SIG-M5 treated with dmso at 0.1 percent for 504 hours (cell line): Measurements from ENCODE around the gene VAV2.

Experiments
- DNase-seq: peaks from one replicate; lab custom pipeline; 2025; ENCODE audit not compliant: unreplicated experiment; lab: John Stamatoyannopoulos, UW

VAV2 gene

DNA sequence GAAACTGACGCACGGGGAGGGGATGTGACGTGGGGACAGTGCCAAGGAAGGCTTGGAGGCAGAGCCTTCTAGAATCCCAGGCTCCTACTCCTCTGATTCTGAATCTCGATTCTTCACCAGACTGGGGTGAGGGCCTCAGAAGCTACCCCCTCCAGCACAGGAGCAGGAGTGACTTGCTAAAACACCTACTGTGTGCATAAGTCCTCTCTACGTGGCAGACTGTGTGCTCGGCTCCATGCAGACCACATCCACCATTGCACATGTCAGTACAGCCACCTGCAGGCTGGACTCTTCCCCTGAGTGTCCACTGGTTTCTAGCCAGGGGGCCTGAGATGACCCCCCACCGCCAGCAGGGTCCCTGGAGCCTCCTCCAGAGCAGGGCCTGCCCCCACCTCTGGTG lies 182.8 kb downstream of the VAV2 start:
- DNase-seq = no peak

DNA sequence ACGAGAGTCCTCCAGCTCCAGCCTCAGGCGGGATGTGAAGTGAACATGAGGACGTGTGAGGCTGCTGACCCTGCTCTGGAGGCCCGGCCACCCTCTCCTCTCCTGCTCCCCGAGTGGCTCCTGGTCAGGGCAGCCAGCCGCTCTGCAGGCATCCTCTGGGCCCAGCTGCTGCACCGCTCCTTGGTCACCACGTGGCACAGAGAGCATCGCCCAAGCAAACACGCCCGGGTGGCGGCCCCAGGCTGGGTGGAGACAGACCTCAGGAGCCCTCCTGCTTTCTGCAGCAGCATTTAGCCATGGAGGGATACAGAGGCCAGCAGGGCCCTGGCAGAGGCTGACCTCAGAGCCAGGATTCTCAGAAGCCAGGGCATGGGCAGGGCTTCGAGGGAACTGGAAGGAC lies 184.3 kb downstream of the VAV2 start:
- no peak for DNase-seq

DNA sequence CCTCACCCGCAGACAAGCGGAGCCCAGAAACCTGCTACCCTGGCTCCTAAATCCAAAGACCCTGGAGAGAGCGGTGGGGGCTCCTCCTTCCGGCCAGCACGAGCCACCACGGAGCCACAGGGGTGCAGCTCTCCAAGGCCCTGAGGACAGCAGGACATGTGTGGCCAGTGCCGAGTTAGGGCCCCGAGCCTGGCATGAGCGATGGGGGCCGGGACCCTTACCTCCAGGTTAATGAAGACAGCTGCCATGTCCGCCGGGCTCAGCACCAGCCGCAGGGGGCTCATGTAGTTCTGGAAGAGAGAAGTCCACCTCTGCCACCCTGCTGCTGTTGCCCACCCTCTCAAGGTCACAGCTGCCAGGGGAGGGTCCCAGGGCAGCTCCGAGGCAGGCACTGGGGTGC lies 185.1 kb downstream of the VAV2 start:
- no peak for DNase-seq

DNA sequence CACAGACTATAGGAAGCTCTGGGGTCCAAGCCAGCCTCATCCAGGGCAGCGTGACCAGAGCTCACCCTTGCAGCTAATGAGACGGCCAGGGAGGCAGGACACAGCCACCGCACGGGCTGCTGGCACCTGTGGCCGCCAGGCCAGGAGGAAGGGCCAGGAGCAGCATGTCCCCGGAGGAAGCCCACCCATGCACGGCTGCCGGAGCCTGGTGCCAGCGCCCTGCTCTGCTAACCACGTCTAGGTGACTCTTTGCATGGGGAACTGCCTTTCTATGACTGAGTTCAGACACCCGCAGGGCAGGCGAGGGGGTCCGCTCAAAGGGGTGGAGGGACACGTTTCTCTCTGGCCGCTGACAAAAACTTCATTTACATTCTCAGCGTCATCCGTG lies 185.5 kb downstream of the VAV2 start:
- no peak for DNase-seq

DNA sequence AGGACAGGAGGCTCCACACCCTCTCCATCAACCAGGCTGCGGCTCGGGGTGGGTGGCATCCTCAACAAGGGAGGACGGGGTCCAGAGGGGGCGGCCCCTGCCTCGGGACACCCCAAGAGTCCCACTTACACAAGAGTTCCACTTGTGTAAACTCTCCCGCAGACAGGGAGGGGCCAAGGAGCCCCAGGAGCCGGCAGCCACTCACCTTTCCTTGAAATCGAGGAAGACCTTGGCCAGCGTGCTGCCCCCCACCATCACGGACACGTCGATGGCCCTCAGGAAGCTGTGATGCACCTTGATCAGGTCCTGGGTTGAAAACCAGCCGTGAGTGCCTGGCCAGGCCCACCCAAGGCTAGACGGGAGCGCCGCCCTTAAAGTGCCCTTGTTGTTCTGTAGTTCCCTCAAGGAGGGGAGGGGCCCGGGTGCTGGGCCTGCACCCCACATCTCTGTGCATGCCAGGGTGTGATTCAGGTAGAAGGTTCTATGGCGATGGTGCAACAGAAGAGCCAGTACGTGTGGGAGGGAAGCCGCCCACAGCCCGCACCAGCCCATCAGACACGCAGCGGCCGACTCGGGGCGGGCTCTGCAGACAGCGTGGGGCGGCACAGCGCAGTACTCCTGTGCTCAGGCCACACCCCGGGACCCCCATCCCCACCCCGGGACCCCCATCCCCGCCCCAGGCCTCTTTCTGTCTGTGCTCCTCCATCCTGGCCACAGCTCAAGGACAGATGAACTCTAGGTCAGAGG lies 186.1 kb downstream of the VAV2 start:
- DNase-seq = no peak

DNA sequence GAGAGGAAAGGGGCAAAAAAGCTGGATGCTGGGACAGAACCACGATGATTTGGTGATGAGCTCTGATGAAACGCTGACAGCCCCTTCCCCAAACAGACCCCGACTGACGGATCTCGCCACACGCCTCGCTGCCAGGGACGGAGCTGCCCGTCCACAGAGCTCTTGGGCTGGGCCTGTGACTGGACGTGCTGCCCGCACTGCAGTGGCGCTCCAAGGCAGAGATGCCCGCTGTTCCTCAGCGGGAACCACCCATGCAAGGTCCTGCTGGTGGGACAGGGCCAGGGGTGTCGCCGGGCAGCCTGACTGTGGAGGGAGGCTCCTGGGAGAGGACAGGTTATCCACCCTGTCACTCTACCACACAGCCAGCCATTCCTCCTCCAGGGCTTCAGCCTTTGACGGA lies 187.9 kb downstream of the VAV2 start:
- DNase-seq = no peak

DNA sequence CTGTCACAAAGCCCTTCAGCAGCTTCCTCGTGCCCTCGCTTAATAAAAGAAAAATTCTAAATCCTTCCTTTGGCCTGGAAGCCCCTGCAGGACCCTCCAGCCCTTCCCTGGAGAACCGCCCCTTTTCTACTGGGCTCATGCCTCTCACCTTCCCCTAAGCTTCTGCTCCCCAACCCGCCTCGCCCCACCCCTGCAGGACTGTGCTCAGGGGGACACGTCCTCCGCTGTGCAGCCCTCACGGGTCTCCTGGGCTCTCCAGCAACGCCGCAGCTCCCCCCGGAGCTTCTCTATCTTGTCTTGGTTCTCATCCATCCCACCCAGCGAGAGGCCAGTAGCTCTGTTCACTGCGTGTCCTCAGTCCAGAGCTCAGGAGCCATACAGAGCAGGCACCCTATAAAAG lies 188.4 kb downstream of the VAV2 start:
- DNase-seq = no peak

DNA sequence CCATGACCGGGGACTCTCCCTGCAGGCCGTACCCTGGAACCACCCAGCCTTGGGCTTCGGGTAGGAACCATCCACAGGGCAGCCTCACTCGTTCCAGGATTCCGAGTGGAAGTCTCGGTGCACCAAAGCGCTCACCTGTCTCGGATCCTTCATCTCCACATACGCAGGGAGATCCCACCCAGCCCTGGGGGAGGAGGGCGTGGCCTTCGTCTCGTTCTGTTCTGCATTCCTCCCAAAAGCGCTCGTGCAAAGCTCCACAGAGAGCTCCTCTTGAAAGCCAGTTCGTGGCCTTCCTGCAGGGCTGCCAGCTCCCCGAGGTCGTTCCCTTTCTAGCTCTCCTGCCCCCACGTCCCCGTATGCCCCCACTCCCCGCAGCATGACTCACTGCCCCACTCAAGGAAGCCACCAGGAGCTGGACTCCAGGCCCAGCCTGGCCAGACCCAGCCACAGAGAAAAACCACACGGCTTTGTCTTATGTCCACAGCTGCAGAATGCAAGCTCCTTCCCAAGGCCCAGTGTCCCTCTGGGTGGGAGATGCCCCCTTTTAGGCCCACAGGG lies 189.0 kb downstream of the VAV2 start:
- DNase-seq = no peak

DNA sequence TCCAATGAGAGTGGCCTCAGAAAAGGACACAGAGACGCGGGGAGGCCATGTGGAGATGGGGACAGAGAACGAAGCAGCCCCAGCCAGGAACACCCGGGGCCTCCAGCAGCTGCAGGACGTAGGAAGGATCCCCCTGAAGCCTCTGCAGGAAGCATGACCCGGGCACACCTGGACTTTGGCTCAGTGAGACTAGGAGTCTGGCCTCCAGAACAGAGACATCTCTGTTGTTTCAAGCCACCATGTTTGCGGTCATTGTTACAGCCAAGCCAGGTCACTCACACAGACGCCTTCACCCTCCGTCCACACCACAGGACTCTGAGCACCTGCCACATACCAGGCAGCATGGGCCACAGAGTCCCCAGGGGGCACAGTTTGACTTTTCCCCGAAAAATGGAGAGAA lies 190.4 kb downstream of the VAV2 start:
- DNase-seq = no peak

DNA sequence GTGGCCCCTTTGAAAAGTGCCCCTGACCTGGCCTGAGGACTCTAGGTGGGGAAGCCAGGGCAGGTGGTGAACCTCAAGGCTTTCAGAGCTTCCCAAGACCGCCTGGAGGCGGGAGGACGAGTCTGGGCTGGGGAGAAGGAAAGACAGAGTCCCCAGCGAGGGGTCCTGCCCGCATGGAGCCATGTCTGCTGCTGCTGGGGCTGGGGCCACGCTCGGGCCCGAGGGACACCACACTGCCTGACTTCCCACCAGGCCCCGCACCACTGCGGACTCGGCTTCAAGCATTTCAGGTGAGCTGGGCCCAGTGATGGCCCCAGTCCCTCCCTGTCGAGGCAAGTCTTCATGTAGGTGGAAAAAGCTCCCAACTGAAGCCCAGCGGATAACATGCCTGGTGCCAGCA lies 191.9 kb downstream of the VAV2 start:
- DNase-seq = no peak

DNA sequence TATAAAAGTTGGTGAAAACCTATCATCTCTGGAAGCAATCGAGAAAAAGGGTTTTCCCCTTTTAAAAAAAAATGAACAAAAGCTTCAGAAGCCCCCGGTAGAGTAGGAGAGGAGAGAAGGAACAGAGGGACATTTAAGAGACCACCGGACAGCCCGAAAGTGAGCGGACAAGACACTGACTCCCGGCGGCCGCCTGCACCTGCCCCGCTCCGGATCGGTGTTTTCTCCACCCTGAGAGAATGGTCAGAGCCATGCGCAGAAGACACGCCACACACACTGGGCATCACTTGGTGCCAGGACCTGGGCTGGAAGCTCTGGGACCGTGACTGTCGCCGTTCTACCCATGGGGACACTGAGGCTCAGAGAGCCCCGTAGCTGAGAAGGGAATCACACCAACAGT lies 192.4 kb downstream of the VAV2 start:
- no peak for DNase-seq

DNA sequence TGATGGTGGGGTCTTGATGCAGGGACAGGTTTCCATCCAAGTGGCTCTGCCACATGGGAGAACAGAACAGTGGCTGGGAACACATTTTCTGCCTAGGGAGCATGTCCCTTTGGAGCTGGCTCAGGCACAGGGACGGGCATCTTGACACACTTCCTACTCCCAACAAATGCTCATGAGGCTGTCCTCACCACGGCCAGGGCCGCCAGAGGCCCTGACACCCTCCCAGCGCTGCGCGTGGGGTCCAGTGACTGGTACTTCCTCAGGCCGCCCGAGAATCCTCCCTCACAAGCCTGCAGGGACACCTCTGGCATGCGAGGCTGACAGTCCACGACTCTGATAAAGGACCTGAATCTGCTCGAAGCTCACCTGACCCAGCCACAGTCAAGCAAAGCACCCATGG lies 193.0 kb downstream of the VAV2 start:
- DNase-seq = no peak

DNA sequence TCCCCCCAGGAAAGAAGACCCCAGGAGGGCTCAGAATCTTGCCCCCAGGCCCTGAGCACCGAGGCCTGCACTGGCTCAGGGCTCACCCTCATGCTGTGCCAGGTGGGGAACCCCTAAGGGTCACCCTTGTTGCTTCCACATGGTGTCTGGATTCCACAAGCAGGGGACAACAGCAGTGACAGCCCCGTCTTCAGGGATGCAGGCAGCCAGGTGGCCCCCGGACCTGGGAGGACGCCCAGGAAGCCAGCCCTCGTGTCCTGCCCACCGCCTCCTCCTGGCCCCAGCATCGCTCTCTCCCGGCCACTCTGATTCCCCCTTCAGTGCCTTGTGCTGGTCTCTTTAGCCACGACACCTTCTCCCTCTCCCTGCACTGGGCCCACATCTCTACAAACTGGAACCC lies 194.0 kb downstream of the VAV2 start:
- DNase-seq = no peak

DNA sequence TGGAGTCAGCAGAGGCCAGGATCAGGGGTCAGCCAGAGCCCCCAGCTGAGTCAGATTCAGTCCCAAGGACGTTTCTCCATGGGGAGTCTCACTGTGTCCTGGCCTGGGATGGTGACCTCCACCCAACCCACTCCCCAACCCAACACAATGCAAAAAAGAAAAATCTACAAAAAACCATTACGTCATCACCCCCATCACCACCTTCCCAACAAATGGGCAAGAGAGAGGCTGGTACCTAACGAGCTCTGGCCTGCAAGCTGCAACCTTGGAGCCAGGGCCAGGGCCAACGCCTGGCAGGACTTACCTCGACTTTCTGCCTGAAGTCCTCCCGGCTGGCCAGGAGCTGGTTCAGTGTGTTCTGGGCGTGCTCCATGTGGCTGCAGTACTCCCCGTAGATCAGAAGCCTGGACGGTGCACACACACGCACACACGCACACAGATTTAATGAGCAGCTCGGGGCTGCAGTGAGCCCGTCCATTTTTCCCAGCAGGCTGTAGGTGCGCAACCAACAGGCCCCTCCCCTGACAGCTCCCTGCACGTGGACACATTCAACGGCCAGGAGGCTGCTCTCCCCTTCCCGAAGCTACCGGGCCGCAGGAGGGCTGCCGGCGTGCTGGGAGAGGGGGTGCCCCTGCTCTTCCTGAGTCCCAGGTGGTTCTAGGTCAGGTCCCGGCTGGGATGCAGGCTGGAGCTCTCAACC lies 194.6 kb downstream of the VAV2 start:
- no peak for DNase-seq

DNA sequence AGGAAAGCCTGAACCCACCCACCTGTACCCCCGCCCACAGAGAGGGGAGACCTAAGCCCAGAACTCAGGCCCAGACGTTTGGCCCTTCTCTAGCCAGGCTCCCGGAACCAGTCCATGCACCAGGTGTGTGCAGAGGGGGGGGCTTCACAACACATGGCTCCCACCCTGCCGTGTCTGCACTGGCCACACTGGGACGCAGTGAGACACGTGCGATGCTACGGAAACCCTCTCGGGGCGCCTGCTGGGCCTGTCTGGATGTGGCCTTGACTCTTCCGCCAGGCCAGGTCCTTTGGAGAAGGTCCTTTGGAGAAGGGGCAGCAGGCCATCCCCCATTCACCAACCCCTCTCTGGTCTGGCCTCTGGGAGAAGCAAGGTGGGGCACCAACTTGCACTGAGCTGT lies 195.6 kb downstream of the VAV2 start:
- DNase-seq = no peak

DNA sequence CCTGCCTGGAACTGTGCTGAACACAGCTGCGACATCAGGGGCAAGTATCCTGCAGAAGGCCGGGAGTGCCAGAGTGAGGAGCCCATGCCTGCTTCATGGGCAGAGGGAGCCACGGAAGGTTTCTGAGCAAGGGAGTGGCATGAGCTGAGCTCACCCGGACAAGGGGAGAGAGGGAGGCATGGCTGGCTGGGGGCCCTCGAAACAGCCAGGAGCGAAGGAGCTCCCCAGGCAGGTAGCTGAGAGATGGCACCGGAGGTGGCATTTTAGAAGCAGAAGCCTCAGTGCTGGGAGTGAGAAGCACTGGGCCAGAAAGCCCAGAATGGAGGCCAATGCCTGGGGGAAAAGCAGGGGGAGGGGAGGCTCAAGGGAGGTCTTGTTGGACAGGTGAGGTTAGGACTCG lies 197.1 kb downstream of the VAV2 start:
- no peak for DNase-seq

DNA sequence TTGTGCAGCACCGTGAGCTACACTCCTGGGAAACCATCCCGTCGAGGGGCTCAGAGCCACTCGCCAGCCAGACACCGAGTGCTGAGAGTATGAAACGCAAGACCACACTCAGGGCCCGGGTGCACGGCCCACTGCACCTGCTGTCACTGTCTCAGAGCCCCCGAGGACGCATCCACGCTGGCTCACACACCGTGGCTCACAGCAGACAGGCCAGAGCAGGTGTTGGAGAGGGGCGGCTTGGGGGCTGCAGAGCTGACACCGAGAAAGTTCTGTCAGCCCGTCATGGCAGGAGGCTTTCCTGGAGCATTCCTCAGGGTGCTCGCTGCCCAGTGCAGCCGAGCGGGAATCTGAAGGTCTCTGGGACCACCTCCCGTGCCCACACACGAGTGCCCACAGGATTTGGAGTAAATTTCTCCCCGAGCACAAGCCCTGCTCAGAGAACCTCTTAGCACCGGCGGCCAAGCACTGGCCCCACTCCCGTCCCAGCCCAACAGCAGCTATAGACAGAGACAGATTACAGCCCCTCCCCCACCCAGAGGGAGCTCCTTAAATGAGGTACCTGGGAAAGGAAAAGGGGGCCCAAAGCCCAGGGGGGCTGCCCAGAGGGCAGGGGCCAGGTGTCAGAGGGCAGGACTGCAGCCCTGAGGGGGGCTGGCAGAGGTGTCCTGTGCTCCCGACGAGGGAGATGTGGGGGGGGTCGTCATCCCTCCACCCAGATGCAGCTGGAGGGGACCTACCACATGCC lies 197.9 kb downstream of the VAV2 start:
- DNase-seq = no peak

DNA sequence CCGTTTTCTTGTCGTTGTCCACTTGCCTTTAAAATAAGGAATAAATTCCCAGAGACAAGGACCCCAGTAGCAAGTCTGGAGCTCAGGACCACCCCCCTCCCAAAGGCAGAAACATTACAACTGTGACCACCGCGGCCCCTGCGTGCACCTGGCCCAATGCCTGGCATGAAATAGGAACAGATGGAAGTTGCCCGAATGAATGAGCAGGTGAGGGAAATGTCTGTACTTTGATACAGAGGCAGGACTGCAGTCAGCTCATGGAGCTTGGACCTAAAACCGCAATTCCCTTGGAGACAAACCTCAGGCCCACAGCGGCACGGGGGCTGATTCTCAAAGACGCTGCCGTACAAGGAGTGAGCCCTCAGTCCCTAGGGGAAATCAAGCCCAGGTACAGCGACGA lies 198.7 kb downstream of the VAV2 start:
- DNase-seq = no peak

DNA sequence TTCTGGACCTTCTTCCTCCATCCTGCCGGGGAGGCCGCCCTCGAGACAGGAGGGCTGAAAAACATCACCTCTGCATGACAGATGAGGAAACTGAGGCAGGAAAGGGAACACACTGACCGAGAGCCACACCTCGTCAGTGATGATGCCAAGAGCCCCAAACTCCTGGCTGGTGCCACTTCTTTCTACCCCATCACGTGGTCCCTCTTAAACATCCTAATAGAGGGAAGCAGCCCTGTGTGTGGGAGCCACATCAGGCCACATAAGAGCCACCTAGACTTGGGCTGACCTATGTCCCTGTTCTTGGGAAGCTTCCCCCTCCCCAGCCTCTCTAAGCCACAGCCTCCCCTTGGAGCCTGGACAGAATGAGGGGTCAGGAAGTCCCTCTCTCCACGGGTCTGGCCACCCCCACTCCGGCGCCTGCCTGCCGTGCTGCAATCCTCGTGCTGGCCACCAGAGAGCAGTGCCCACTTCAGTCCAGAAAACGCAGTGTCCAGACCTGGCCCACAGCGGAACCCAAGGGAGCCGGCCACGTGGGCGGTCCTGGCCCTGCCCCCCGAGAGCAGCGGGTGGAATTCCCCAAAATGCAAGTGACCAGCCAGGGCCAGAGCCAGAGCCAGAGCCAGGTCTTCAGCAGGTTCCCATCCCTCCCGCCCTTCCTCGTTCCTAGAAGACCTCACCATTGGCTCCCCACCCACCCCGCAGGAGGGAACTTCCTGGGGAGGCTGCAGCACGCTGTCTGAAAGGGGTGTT lies 199.2 kb downstream of the VAV2 start:
- no peak for DNase-seq

DNA sequence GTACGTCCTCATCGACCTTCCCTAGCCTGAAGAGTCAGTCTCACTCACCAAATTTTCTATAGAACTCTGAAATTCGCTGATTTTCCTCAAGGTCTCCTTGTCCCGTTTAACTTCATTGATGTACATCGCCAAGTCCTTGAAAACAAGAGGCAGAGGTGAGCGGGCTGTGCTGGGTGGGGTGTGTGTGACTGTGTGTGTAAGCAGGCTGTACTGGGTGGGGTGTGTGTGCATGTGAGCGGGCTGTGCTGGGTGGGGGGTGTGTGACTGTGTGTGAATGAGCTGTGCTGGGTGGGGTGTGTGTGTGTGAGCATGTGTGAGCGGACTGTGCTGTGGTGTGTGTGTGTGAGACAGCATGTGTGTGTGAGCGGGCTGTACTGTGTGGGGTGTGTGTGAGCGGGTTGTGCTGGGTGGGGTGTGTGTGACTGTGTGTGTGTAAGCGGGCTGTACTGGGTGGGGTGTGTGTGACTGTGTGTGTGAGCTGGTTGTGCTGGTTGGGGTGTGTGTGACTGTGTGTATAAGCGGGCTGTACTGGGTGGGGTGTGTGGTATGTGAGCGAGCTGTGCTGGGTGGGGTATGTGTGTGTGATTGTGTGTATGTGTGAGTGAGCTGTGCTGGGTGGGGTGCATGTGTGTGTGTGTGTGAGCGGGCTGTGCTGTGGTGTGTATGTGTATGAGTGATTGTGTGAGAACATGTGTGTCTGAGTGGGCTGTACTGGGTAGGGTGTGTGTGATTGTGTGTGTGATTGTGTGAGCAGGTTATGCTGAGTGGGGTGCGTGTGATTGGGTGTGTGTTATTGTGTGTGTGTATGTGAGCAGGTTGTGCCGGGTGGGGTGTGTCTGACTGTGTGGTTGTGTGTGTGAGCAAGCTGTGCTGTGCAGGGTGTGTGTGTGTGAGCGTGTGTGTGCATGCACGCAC lies 200.1 kb downstream of the VAV2 start:
- no peak for DNase-seq
